ENCODE measurements around the gene SLC32A1. TPM values are rescaled to one million over a fixed set of nuclear protein-coding genes. Genes with fewer than 3 reads are reported as not detected.

SLC32A1 gene
- total RNA-seq, 2 donors from 2014 or later: 0.09 to 0.20 TPM

DNA sequence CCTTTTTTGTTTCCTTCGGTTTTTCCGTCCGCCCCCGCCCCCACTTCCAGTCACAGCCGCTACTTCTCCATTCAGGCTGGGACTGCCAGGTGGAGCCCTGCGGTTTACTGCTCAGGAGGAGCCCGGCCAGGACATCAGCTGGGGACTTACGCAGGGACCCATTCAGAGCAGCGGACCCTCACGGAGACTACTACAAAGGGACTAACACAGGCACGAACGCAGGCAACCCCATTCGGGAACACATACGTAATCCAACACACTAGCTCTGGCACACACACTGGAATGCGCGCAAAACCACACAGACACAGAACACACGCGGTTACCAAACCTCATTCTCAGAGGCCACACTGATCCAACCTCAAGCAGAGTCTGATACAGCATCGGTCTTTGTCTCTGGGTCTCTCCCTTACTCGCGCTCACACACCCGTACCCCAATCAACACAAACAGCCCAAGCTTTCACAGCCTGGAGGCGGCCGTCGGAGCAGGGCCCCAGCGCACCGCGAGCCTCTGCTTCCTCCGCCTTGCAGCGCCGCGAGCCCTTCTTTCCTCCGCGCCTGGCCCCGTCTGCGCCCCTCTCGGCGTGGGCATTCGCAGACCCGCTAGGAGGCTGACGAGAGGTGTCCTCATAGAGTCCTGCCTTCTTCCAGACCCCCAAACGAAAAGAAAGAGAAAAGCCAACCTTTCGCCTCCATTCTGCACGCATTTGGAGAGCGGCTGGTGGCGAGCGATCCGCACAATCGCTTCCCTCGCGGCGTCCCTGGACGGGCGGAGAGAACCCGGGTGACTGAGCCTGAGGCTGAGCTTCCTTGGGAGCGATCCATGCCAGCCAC is 1.1 kb upstream of the SLC32A1 start:
- intact Hi-C loops (cut with DNase I, micrococcal nuclease): no loop called here
- DNase-seq (no peak), ATAC-seq (no peak)

GRCh38 chr20:38724626-38725147 is 401 bp downstream of the SLC32A1 start:
- ATAC-seq (no peak), DNase-seq (no peak)
- intact Hi-C loops (cut with DNase I, micrococcal nuclease): no loop called here

DNA sequence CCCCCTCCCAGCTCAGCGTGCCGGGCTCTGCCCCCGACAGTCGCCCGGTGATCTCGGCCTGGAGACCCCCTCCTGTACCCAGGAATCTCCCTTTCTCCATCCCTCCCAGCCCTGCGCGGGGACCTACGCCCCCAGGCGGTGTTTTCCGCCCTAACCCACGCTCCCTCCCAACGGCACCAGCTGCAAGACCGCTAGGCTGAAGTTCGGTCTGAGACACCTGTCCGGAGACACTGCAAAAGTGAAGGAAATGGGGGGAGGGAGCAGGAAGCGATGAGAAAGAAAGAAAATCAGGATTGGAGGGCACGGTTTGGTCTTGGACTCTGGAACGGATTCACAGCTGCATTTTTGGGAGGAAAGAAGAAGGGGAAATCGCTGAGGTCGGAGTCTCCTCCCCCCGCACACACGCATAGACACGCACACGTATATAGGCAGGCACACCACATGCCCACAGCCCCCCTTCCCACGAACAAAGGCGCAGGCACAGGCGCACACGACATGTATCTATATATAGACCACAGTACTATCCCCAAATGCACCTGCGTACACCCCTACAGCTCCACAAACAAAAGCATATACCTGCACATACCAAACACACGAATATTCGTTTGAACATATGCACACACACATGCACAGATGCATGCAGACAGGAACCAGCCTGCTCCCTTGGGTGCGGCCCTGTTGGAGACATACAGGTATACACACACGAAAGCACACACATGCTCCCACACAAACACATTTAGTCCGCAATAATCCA is 1.0 kb downstream of the SLC32A1 start:
- DNase-seq: no peak
- intact Hi-C loops (cut with DNase I, micrococcal nuclease): no loop called here
- ATAC-seq: no peak

DNA sequence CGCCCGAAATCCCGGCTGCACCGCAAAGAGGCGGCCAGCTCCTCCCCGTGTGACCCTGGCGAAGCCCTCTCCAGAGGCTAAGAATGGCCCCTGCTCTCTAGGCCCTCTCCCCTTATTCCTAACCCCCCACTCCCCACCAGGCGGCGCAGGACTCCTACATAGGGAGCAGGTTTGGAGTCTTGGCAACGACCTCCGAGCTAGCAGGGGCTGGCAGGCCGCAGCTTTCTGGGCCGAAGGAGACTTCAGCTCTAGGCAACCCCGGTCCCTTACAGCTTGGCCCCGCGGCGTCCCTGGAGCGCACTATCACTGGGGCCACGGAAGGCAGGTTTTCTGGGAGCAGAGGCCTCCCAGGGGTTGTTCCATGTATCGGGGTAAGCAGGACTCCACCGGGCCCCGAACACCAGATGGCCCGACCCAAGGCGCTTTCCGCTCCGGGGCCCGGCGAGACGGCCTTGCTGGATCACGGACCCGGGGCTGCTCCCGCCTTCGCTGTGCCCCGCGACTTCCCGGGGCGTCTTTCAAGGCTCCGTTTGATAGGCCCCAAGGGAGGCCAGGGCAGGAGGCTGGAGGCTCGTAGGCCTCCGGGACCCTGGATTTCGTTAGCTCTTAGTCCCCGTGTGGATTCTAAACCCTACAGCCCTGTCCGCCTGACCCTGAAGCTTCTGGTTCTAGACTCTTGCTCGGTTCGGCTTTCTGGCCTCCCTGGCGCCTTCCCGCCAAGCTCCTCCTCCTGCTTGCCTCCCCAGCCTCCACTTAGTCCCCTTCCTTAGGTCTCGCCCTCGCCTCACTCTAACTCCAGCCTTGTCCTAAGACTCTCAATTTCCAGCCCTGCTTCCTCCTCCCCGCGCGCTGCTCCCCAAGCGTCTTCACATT is 1.9 kb downstream of the SLC32A1 start:
- DNase-seq (peak in 1 of 2 donors; percentile 39), ATAC-seq (no peak)
- intact Hi-C loops (cut with DNase I, micrococcal nuclease): no loop called here

GRCh38 chr20:38726804-38727606 is 2.7 kb downstream of the SLC32A1 start:
- ATAC-seq (no peak), DNase-seq (no peak)
- intact Hi-C loops (cut with DNase I, micrococcal nuclease): no loop called here

DNA sequence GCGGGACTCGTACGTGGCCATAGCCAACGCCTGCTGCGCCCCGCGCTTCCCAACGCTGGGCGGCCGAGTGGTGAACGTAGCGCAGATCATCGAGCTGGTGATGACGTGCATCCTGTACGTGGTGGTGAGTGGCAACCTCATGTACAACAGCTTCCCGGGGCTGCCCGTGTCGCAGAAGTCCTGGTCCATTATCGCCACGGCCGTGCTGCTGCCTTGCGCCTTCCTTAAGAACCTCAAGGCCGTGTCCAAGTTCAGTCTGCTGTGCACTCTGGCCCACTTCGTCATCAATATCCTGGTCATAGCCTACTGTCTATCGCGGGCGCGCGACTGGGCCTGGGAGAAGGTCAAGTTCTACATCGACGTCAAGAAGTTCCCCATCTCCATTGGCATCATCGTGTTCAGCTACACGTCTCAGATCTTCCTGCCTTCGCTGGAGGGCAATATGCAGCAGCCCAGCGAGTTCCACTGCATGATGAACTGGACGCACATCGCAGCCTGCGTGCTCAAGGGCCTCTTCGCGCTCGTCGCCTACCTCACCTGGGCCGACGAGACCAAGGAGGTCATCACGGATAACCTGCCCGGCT is 3.4 kb downstream of the SLC32A1 start:
- no peak for DNase-seq
- intact Hi-C loops (cut with DNase I, micrococcal nuclease): no loop called here
- no peak for ATAC-seq

- intact Hi-C loops (cut with DNase I, micrococcal nuclease): no loop called here
- DNase-seq: no peak
- ATAC-seq: no peak
Measured at GRCh38 chr20:38728191-38728781, 4.0 kb downstream of the SLC32A1 start.

- intact Hi-C loops (cut with DNase I, micrococcal nuclease): no loop called here
- no peak for ATAC-seq
- DNase-seq: no peak
Measured at GRCh38 chr20:38728911-38729642, 4.8 kb downstream of the SLC32A1 start.

DNA sequence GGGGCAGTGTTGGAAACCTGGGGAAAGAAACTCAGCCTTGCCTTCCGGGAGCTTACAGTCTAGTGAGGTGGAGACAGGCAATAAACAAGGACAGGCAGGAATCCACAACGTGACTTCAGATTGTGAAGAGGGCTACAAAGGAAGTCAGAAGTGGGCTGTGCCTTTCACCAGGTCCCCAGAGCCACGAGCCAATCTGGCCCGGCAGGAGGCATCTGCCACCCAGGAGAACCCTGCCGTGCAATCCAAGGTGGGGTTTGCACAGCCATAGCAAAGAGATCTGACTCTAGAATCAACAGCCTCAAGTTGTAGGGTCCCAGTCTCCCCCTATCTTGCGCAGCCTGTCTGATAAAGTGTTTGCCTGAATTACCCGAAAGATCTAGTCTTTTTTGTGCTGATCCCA is 5.5 kb downstream of the SLC32A1 start:
- intact Hi-C loops (cut with DNase I, micrococcal nuclease): loop anchor here in 1 of 2 donors (10.0 kb wide), 1 partner anchor 75 kb away; no protein-coding TSS in a partner anchor
- ATAC-seq (no peak), DNase-seq (no peak)

- DNase-seq (no peak), ATAC-seq (peak; percentile 37)
- intact Hi-C loops (cut with DNase I, micrococcal nuclease): loop anchor here in 1 of 2 donors (10.0 kb wide), 1 partner anchor 76 kb away; no protein-coding TSS in a partner anchor
Measured at GRCh38 chr20:38730167-38730988, 6.1 kb downstream of the SLC32A1 start.

DNA sequence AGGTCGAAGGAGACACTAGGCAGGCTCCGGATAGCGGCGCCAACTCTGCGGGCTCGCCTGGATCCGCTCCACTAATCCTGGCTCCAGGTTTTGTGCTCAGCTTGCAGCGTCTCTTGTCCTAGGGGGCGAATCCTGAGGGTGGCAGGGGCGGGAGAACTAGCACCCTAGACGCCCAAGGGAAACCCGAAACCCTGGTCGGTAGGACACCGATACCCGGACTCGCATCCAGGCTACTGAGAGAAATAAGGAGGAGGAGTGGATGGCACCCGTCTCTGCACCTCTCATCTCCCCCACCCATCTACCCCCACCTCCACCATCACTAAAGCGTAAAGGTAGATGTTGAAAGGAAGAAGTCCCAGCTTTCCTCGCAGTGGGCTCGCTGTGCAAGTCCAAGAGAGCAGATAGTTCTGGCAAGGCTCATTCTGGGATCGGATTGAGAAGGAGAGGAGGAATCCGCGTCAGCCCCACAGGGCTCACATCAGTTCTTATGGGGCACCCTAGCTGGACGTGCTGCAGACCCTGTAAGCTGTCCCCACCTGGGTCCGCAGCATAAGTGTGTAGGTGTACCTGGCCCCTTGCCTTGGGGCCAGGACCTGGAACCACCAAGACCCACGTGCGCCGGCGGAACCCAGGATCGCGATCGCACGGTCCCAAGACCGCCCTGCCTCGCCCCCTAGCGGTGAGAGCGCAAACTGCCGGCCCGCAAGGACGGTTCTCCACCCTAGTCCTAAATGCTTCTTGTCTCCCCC is 6.9 kb downstream of the SLC32A1 start:
- ATAC-seq (peak; percentile 87), DNase-seq (peak in 1 of 2 donors; percentile 74)
- intact Hi-C loops (cut with DNase I, micrococcal nuclease): loop anchor here in 1 of 2 donors (10.0 kb wide), 1 partner anchor 76 kb away; no protein-coding TSS in a partner anchor

DNA sequence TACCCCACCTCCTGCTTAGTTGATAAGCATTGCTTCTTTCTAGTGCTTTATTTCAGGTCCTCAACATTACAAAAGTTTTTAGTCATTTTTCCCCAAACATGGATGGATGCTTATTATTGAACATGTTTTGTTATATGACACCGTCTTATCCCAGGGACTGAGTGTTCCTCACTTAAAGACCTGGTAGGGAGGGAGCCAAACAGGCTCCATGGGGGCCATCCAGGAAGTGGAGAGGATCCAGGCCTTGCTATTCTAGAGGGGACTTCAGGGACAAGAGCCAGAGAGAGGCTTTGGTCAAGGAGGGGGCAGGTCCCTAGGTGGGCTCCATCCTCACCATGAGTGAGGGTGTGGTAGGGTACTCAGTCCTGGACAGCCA is 7.4 kb downstream of the SLC32A1 start:
- intact Hi-C loops (cut with DNase I, micrococcal nuclease): loop anchor here in 1 of 2 donors (10.0 kb wide), 1 partner anchor 77 kb away; no protein-coding TSS in a partner anchor
- DNase-seq (no peak), ATAC-seq (no peak)

- ATAC-seq (no peak), DNase-seq (no peak)
- intact Hi-C loops (cut with DNase I, micrococcal nuclease): loop anchor here in 1 of 2 donors (10.0 kb wide), 1 partner anchor 78 kb away; no protein-coding TSS in a partner anchor
Measured at GRCh38 chr20:38732981-38733380, 8.7 kb downstream of the SLC32A1 start.

DNA sequence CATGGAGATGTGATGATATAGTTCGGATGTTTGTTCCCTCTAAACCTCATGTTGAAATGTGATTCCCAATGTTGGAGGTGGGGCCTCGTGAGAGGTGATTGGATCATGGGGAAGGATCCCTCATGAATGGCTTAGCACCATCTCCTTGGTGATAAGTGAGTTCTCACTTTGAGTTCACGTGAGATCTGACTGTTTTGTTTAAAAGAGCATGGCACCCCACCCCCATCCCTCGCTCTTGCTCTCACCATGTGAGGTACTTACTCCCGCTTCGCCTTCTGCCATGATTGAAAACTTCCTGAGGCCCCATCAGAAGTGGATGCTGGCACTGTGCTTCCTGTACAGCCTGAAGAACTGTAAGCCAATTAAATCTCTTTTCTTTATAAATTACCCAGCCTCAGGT is 10.9 kb downstream of the SLC32A1 start:
- intact Hi-C loops (cut with DNase I, micrococcal nuclease): loop anchor here in 1 of 2 donors (10.0 kb wide), 1 partner anchor 80 kb away; no protein-coding TSS in a partner anchor
- DNase-seq (no peak), ATAC-seq (no peak)

- intact Hi-C loops (cut with DNase I, micrococcal nuclease): loop anchor here in 1 of 2 donors (10.0 kb wide), 1 partner anchor 83 kb away; no protein-coding TSS in a partner anchor
- DNase-seq: no peak
- ATAC-seq: no peak
Measured at GRCh38 chr20:38737887-38738286, 13.6 kb downstream of the SLC32A1 start.

Measured in left colon (tissue), 2 donors.